ENCODE data around the gene ANGPTL8.

The ANGPTL8 gene, protein sequence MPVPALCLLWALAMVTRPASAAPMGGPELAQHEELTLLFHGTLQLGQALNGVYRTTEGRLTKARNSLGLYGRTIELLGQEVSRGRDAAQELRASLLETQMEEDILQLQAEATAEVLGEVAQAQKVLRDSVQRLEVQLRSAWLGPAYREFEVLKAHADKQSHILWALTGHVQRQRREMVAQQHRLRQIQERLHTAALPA

GRCh38 chr19:11239377-11240000 lies at the start of gene ANGPTL8:
Gene ANGPTL8, plus strand, starts transcription at chr19:11239619. Its CDS starts 19 bp downstream, at chr19:11239638.
- TF ChIP-seq POLR2A (IDR thresholded peaks at IDR 0.05; ENCODE audit: low read length): no peak
- TF ChIP-seq GATA1 (IDR thresholded peaks at IDR 0.05; ENCODE audit: low read depth, low read length): no peak
- no peak for DNase-seq

GRCh38 chr19:11190501-11190900 lies 48.9 kb upstream of the ANGPTL8 start:
- TF ChIP-seq GATA1 (IDR thresholded peaks at IDR 0.05; ENCODE audit: low read depth, low read length) (no peak), POLR2A (IDR thresholded peaks at IDR 0.05; ENCODE audit: low read length) (no peak)
- no peak for DNase-seq

DNA sequence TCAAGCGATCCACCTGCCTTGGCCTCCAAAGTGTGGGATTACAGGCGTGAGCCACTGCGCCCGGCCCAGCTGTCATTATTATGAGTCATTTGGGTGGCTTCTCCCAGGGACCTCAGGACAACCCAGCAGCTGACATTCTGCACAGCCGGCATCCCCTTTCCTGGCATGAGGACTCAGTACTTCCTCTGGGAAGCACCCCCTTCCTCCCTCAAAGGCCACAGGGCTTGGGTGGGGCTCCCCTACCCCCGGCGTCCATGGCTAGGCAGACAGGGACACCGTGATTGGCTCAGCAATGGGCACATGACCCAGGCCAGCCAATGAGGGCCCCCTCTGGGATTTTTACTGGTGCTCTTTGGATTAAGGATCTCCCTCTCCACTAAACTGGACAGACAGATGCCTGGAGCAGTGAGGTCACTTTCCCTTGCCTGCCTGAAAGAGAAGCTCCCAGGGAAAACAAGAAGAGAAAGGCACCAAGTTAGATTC lies 48.1 kb upstream of the ANGPTL8 start:
- DNase-seq: no peak
- TF ChIP-seq POLR2A (IDR thresholded peaks at IDR 0.05; ENCODE audit: low read length): no peak
- no peak for TF ChIP-seq GATA1 (IDR thresholded peaks at IDR 0.05; ENCODE audit: low read depth, low read length)

- no peak for TF ChIP-seq GATA1 (IDR thresholded peaks at IDR 0.05; ENCODE audit: low read depth, low read length)
- TF ChIP-seq POLR2A (IDR thresholded peaks at IDR 0.05; ENCODE audit: low read length): no peak
Observed at GRCh38 chr19:11191934-11192333, 47.5 kb upstream of the ANGPTL8 start.

DNA sequence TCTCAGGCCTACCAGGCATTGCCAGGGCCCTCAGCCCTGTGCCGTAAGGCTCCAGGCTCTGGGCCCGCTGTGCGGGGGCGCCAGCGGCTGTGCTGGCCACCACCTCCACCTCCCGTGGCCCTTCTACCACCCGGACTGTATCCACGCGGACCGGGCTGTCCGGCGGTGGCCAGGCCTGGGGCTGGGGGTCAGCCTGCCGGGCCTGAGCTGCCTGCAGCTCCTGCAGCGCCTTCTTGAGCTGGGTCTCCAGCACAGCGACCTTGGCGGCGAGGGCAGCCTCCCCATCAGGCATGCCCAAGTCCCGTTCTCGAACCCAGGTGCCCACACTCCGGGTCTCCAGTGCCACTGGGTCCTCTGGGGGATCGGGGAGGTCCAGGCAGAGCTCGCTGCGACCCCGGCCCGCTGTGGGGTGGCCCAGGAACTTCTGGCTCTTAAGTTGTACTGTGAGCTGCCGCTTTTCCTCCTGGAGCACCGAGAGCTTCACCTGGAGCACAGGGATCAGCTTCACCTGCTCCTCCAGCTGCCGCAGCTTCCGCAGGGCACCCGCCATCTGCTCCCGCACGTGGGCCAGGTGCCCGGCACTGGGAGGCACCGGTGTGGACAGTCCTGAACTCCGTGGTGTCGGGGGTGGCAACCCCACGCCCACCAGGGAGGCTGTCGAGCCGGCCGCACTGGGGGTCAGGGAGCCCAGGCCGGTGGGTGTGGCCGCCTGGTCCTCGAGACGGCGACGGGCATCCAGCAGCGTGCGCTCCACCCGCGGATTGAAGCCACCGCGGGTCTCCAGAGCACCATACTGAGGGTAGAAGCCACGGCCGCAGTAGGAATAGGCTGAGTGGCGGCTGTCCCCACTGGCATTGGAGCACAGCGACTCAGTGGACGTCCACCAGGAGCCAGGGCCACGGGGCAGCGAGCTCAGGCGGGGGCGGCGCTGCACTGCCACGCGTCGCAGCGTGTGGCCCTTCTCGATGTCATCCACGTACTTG lies 46.2 kb upstream of the ANGPTL8 start:
- DNase-seq: no peak
- TF ChIP-seq GATA1 (IDR thresholded peaks at IDR 0.05; ENCODE audit: low read depth, low read length) (no peak), POLR2A (IDR thresholded peaks at IDR 0.05; ENCODE audit: low read length) (no peak)

More at GRCh38 chr19:11191934-11192333, 47.5 kb upstream of the ANGPTL8 start:
- no peak for DNase-seq

DNA sequence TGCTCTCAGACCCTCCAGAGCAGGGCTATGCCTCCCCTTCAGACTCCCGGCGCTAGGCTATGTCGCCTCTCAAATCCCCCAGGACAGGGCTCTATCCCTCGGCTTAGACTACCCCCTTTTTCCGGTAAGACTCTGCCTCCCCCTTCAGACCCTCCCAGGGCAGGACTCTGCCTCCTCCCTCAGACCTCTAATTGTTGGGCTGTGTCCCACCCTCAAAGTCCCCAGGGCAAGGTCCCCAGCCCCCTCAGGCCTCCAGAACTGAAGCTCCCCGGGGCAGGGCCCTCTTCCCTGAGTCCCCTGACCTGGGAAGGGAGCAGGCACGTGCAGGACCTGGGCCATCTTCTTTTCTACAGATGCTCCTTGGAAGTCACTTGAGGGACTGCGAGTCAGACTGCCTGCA lies 45.2 kb upstream of the ANGPTL8 start:
- TF ChIP-seq GATA1 (IDR thresholded peaks at IDR 0.05; ENCODE audit: low read depth, low read length) (no peak), POLR2A (IDR thresholded peaks at IDR 0.05; ENCODE audit: low read length) (no peak)
- no peak for DNase-seq

GRCh38 chr19:11194656-11195558 lies 44.5 kb upstream of the ANGPTL8 start:
- no peak for DNase-seq

GRCh38 chr19:11195681-11196080 lies 43.7 kb upstream of the ANGPTL8 start:
- DNase-seq: no peak
- TF ChIP-seq GATA1 (IDR thresholded peaks at IDR 0.05; ENCODE audit: low read depth, low read length) (no peak), POLR2A (IDR thresholded peaks at IDR 0.05; ENCODE audit: low read length) (no peak)

More at GRCh38 chr19:11194656-11195558, 44.5 kb upstream of the ANGPTL8 start:
- no peak for TF ChIP-seq GATA1 (IDR thresholded peaks at IDR 0.05; ENCODE audit: low read depth, low read length)
- TF ChIP-seq POLR2A (IDR thresholded peaks at IDR 0.05; ENCODE audit: low read length): no peak

DNA sequence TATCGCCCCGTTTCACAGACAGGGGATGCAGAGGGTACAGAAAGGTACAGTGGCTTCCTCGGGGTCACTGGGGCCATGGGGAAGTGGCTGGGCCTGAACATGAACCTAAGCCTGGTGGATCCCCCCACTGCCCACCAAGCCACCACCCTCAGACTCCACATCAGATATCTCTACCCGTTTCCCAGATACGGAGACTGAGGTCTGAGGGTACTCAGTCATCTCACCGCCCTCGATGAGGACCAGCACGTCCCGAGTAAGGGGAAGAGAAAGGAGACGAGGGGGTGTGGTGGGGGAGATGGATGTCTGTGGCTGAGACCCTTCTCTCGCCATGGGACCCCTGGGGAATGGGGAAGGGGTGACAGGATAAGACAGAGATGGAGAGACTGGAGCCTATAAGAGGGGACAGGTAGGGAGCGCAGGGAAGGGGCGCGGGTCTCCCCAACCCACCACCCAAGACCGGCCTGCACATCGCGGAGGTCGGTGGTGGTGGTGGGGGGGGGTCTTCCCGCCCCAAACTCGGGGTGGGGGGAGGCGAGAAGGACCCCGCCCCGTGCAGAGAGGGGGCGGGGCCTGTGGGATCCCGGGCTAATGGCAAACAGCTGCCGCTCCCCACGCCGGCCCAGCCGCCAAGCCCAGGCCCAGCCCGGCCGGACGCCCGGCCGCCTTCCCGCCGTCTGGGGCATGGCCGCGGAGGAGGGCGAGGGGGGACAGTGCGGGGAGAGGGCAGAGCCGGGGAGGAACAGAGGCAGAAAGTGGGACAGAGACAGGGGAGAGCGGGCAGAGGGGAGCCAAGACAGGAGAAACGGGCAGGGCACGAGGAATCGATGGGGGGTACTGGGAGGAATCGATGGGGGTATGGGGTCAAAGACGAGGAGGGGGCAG lies 42.8 kb upstream of the ANGPTL8 start:
- TF ChIP-seq POLR2A (IDR thresholded peaks at IDR 0.05; ENCODE audit: low read length) (no peak), GATA1 (IDR thresholded peaks at IDR 0.05; ENCODE audit: low read depth, low read length) (no peak)
- peak; percentile 53 to 61 for DNase-seq

DNA sequence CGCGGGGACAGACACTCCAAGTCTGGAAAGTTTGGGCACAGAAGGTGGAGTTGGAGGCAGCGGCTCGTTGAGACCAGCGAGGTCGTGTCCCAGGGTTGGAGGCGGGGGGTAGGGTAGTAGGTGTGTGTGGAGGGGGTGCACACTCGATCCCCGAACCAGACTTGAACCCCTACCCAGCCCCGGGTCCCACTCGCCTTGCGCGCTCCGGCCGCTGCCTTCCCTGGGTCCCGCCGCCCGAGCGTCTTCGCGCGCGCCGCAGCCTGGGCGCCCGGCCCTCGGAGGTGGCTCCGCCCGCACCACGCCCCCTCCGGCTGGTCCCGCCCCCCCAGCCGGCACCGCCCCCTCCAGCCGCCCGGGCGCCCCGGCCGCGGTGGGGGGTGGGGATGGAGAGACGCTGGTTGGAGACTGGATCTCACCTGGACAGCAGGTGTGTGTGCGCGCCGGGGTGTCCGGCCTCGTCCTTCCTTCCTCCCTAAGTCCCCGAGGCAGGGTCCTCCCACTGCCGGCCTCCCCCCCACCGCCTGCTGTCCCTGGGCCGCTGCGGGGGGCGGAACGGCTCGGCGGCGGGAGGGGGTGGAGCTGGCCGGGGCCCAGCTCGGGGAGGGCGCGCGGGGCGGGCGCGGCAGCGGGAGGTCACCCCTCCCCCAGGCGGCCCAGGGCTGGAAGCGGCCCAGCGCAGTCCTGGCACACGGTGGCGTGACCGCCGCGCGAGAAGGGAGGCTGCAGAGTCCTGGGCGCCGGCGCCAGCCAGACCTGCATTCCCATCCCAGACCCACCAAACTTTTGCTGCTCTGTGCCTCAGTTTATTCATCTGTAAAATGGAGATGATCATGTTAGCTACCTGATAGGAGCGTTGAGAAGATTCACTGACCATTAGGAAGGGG lies 41.9 kb upstream of the ANGPTL8 start, which contains the start of gene KANK2:
Gene KANK2 (minus strand): TSS at position 255 of the 884 bp plus-strand sequence. CDS start 3,034 bp downstream, outside the sequence.
- peak; percentile 90 to 95 for DNase-seq
- TF ChIP-seq GATA1 (IDR thresholded peaks at IDR 0.05; ENCODE audit: low read depth, low read length) (no peak), POLR2A (IDR thresholded peaks at IDR 0.05; ENCODE audit: low read length) (peak; percentile 57)

GRCh38 chr19:11198175-11198534 lies 41.3 kb upstream of the ANGPTL8 start:
- no peak for DNase-seq
- TF ChIP-seq GATA1 (IDR thresholded peaks at IDR 0.05; ENCODE audit: low read depth, low read length) (no peak), POLR2A (IDR thresholded peaks at IDR 0.05; ENCODE audit: low read length) (no peak)
